Stromal cell of bone marrow (primary cell): ENCODE results near the gene EVI2A.
"Not testable (repeated sequence)": the region's sequence is repeated elsewhere in the genome, so short reads cannot be mapped to it uniquely, and the experiment has no call there.

Experiments
- DNase-seq: peaks from one replicate; pipeline ENCODE4 v3.0.0-alpha.2; 2012; ENCODE audit warnings: low read depth

EVI2A gene

DNA sequence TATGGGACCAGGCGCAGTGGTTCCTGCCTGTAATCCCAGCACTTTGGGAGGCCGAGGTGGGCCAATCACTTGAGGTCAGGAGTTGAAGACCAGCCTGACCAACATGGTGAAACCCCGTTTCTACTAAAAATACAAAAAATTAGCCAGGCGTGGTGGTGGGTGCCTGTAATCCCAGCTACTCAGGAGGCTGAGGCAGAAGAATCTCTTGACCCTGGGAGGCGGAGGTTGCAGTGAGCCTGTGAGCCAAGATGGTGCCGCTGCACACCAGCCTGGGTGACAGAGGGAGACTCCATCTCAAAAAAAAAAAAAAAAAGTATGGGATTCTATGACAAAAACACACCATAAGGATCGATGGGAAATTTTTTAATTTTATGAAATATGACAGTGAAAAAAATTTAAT, 9.2 kb downstream of the EVI2A start:
- not testable (repeated sequence) for DNase-seq

GRCh38 chr17:31311526-31311925, 9.9 kb downstream of the EVI2A start:
- DNase-seq = no peak

DNA sequence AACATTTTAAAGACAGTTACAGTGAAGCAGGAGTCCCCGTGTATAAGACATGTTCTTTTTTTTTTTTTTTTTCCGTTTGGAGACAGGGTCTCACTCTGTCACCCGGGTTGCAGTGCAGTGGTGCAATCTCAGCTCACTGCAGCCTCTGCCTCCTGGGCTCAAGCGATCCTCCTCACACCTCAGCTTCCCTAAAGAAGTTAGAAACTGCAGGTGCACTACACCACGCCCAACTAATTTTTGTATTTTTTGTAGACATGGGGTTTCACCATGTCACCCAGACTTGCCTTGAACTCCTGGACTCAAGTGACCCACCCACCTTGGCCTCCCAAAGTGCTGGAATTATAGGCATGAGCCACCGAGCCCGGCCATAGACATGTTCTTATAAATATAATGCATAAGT, 10.5 kb downstream of the EVI2A start:
- no peak for DNase-seq

- DNase-seq = no peak
These were observed 11.2 kb downstream of the EVI2A start for GRCh38 chr17:31310260-31310659.

DNA sequence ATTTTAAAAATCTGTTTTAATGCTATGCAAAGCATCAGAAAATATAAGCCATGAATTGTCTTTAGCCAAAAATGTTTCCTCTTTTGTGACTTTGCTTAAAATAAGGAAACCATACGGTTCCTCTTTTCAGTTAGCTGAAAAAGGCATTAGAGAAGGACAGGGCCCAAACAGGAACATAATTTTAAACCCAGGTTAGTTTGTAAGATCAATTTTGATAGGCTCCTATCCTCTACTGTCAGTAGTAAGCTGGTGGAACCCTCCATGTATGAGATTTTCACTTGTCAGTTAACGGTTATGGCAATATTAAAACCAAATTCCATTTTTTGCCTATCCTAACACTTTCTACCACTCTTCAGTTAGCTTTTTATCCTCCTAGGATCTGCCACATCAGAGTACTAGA, 11.9 kb downstream of the EVI2A start:
- DNase-seq = no peak

DNA sequence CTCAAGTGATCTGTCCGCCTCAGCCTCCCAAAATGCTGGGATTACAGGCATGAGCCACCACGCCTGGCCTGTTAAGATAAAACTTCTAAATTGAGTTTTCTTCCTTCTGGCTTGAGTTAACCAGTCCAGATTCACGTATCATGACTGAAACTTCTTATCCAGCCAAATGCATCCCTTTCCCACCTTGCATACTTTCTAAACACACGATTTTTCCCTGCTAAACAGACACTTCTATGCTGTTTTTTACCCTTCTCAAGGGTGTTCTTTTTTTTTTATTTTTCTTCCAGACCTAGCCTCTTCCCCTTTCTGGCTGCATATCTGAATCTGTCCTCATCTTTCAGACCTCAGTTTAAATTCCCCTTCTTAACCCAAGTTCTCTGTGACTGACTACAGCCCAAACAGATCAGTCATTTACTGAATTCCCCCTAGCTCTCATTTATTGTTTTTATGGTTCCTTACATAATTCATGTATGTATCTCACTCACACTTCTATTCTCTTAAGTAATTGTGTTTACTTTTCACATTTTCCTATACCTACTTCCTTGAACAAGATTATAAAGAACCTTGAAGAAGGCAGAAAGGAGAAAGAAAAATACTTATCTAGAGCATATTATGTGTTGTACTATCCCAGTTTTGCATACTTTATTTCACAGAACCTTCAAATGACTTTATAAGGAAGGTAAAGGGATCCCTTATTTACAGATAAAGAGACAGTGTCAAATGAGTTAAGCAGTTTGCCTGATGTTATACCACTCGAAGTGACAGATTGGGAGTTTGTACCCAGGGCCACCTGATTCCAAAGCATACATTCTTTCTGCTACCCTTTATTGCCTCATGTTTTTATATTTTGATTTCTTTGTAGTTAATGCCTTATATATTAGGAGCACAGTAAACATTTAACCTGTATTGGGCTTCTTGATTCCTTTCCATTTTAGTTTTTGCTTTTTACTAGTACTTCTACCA, 12.8 kb downstream of the EVI2A start:
- DNase-seq = no peak

GRCh38 chr17:31307640-31308039, 13.8 kb downstream of the EVI2A start:
- no peak for DNase-seq

DNA sequence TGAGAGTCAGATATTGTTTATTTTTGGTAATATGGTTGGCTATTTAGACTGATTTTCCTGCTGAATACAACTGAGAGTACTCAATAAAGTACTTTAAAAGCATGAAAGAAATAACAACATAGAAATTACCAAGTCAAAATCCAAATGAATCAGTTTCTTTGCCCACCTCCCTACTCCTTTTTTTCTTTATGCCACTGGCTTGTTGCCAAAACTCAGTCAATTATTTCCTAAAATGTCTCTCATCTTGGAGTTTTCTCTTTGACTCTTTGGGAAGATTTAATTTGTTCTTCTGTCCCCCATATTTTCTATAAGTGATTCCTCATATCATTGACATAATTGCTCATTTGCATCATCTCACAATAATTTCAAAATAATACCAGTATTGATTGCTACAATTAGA, 21.8 kb downstream of the EVI2A start:
- DNase-seq = no peak

GRCh38 chr17:31297090-31297489, 24.3 kb downstream of the EVI2A start, which contains the start of gene OMG:
TSS of gene OMG (minus strand) at chr17:31297239. CDS start at chr17:31296331, 908 bp downstream.
- DNase-seq = no peak

- no peak for DNase-seq
These were observed 25.3 kb downstream of the EVI2A start for GRCh38 chr17:31296142-31296541.

- DNase-seq = no peak
These were observed 25.9 kb downstream of the EVI2A start for GRCh38 chr17:31295489-31295871.

DNA sequence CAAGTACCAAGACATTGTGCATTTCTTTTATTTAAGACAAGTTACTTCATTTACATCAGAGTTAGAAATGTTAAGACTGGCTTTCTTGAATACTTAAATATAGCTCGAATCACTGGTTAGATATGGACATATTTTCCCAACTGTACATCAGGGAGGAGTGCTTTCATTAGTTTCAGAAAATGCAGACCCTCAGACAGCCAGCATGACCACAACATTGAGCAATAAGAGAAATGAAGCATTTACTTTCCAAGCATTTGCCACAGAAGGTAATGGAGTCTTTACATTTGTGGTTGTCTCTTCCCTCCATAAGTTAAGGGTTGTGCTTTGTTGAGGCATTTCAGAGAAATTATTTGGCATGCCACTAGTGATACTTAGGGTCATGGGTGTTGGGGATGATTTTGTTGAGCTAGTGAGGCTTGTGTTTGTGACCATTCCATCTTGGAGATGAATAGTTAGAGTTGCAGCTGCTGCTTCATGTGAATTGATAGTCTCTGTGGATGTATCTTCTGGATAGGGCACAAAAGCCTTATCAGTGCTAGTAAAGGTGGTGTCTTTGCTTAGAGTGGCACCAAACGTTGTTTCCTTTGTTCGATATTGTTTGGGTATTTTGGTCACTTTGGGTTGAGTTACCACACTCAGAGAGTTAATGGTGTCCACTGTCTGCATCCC, 26.5 kb downstream of the EVI2A start:
- DNase-seq = no peak

GRCh38 chr17:31294231-31294630, 27.2 kb downstream of the EVI2A start:
- DNase-seq = no peak

DNA sequence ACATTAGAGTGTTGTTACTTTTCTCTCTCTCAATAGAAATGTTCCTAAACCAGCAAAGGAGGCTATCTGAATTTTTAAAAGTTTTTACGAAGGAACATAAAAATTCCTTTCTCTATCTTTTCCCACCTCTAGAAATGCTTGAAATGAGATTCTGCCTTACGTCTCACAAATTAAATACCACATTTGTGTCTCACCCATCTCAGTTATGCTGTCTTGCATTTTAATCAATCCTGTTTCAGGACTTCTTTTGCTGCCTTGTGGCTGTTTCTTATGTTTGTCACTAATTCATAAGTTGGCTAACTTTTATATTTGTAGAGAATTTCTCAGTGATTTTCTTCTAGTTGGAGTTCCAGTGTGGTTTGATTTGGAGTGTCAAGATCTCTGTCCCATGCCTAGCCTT, 27.8 kb downstream of the EVI2A start:
- no peak for DNase-seq

- DNase-seq = no peak
These were observed 29.6 kb downstream of the EVI2A start for GRCh38 chr17:31291820-31292219.

GRCh38 chr17:31289790-31290189, 31.6 kb downstream of the EVI2A start:
- no peak for DNase-seq

DNA sequence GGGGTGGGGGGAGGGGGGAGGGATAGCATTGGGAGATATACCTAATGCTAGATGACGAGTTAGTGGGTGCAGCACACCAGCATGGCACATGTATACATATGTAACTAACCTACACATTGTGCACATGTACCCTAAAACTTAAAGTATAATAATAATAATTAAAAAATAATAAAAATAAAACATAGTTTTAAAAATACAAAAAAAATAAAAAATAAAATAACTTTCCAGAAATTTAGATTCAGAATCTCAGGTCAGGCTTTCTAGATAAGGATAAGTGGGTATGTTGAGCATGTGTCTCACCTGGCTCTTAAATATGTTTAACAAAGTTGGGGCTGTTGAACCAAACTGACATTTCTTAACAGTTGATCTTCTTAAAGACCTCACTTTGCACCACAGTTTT, 33.5 kb downstream of the EVI2A start:
- not testable (repeated sequence) for DNase-seq

DNA sequence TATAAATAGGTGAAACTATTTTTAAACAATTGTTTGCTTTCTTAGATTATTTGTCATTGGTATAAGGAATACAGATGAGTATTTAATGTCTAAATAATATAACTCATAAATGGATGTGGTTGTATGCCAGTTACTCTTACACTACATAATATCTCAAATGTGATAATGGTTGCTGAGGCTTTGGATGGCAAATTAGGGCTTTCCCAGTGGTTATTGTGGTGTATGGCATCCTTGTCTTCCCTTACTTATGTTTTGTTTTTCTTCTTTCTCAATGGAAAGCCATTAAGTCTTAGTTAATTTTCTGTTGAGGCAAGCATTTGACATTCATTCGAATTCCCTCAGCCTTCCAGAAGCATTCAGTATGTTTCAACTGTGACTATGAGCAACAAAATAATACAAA, 34.8 kb downstream of the EVI2A start:
- DNase-seq = no peak

- DNase-seq = no peak
These were observed 37.6 kb downstream of the EVI2A start for GRCh38 chr17:31283841-31284240.

DNA sequence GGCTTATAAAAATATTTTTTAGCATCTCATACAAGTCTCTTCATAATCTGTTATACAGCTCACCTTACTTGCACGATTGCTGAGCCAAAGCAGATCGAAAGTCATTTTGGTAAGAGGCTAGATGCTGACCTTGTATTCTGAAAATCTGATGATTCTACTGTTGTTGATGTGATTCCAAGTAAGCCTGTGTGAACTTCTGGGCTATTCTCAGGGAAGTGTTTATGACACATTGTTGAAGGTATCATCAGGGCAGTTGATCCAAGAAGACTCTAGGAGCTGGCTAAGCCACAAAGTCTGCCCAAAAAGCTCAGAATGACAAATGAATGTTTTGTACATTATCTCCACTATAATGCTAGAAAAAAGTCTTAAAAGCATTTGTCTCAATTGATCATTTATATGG, 40.4 kb downstream of the EVI2A start:
- DNase-seq = no peak

GRCh38 chr17:31279401-31279800, 42.0 kb downstream of the EVI2A start:
- no peak for DNase-seq

DNA sequence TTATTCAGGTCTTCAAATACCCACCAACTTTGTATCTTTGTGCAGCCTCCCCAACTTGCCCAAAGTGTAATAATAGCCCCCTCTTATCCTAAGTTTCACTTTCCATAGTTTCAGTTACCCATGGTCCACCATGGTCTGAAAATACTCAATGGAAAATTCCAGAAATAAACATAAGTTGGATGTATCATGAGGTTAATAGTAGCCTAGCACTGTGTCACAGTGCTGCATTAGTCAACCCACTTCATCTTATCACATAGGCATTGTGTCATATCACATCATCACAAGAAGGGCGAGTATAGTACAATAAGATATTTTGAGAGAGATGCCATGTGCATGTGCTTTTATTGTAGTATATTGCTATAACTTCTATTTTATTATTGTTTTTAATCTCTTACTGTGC, 46.3 kb downstream of the EVI2A start:
- no peak for DNase-seq

DNA sequence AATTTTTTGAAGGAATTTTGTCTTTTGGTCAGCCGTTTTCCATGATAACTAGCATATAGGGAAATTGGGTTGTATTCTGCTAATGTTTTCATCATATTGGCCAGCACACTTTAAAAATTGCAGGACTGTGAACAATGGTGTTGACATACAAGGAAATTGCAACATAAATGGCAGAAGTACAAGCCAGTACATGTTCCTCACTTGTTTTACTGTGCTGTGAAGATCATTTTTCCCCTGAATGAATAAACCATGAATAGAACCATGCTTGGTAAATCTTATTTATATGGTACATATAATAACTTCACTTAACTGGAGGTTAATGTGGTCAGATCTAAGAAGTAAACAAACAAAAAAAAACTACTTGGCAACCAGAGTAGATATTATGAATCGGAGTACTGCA, 47.2 kb downstream of the EVI2A start:
- DNase-seq = peak; percentile 65
